Fibroblast of villous mesenchyme (primary cell): Measurements from ENCODE around the gene SLC18A2. TPM values are rescaled to one million over a fixed set of nuclear protein-coding genes. Genes with fewer than 3 reads are reported as not detected.
"Not testable (repeated sequence)": the region's sequence is repeated elsewhere in the genome, so short reads cannot be mapped to it uniquely, and the experiment has no call there.

ENCODE experiments used
- DNase-seq: peaks from one replicate; pipeline ENCODE4 v3.0.0-alpha.2; 2010; ENCODE audit warnings: low read depth
- H3K4me3 ChIP-seq: 2 replicates; pipeline ENCODE4 v1.5.1; 2011; ENCODE audit warnings: low read depth, mild to moderate bottlenecking, low read length
- CTCF ChIP-seq: IDR thresholded peaks from 2 replicates; pipeline ENCODE4 v1.5.1; 2012; ENCODE audit warnings: low read depth, mild to moderate bottlenecking, low read length; ENCODE audit not compliant: insufficient read depth
- total RNA-seq: library from RNA; depleted of rRNA; stranded (reverse); fragments of >200 nt; gene quantifications from 2 replicates; pipeline ENCODE4 v1.2.3, GENCODE V29; 2012

The SLC18A2 gene
- total RNA-seq, 1 donor = under 0.01 TPM

DNA sequence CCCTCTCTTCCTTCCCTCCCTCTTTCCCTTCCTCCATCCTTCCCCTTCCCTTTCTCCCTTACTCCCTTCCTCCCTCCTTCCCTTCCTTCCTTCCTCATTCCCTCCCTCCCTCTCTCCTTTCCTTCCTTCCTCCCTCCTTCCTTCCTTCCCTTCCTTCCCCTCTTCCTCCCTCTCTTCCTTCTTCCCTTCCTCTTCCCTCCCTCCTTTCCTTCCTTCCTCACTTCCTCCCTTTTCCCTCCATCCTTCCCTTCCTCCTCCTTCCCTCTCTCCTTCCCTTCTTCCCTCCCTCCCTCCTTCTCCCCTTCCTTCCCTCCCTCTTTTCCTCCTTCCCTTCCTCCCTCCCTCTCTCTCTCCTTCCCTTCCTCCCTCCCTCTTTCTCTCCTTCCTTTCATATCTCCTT lies 12.7 kb upstream of the SLC18A2 start:
- no peak overlapping the region for H3K4me3 ChIP-seq
- TF ChIP-seq CTCF = no peak
- no peak for DNase-seq

DNA sequence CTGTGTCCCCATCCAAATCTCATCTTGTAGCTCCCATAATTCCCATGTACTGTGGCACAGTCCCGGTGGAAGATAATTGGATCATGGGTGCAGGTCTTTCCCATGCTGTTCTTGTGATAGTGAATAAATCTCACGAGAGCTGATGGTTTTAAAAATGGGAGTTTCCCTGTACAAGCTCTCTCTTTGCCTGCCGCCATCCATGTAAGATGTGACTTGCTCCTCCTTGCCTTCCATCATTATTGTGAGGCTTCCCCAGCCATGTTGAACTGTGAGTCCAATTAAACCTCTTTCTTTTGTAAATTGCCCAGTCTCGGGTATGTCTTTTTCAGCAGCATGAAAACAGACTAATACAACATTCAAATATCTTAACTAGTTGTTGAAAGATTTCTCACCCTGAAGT lies 10.8 kb upstream of the SLC18A2 start:
- DNase-seq = not testable (repeated sequence)

GRCh38 chr10:117237401-117237991 lies 3.4 kb upstream of the SLC18A2 start:
- no peak overlapping the region for H3K4me3 ChIP-seq
- no peak for TF ChIP-seq CTCF
- no peak for DNase-seq

More for the DNA sequence above, 10.8 kb upstream of the SLC18A2 start:
- not testable (repeated sequence) for H3K4me3 ChIP-seq

GRCh38 chr10:117239051-117239450 lies 1.9 kb upstream of the SLC18A2 start:
- DNase-seq = no peak
- H3K4me3 ChIP-seq = no peak overlapping the region
- TF ChIP-seq CTCF = no peak

GRCh38 chr10:117239721-117240620 lies 943 bp upstream of the SLC18A2 start:
- DNase-seq = no peak
- TF ChIP-seq CTCF = no peak
- no peak overlapping the region for H3K4me3 ChIP-seq

DNA sequence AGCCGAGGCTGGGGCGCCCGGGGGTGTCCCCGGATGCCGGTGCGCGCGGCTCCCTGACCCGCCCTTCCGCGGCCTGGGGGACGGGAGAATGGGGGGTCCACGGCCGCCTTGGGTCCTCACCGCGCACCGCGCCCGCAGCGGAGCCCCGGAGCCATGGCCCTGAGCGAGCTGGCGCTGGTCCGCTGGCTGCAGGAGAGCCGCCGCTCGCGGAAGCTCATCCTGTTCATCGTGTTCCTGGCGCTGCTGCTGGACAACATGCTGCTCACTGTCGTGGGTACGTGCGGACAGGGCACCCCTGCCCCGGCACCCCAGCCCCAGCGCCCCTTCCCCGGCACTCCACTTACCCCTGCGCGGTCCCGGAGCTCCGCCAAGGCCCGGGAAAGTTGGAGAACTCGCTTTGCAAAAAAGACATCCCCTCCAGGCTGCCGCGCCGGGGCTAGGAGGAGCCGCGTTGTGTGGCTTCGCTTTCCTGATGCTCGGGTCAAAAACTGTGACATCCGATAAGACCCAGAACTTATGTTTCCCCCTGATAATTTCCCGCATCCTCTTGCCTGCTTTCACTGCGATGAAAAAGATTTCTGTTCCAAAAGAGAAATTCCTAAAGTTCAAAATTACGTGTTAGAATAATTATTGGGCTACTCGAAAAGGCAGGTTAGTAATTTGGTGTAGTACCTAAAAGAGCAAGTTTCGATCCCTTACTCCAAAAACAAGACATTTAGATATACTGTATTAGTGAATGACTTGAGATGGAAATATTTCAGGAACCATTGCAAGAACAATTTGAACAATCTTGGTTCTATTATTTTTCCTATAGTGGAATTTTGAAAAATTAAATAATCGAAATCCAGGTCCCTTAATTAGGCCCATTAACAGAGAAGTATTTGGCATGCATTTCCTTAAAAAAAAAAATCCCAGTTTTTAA lies 888 bp downstream of the SLC18A2 start:
- H3K4me3 ChIP-seq = no peak overlapping the region
- no peak for TF ChIP-seq CTCF
- DNase-seq = peak; percentile 5

DNA sequence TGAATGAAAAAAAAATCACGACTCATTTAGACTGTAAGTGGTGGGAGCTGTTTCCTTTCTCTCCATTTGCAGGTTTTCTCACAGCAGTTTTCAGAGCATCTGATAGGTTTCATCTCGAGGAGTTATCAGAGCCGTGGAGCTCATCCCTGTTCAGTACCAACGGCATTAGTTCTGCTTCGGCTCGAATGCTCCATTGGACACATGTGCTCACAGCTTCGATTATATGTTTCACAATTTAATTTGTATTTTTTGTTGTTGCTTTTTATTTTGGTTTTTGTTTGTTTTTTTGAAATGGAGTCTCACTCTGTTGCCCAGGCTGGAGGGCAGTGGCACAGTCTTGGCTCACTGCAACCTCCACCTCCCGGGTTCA lies 1.5 kb downstream of the SLC18A2 start:
- TF ChIP-seq CTCF = no peak
- DNase-seq = no peak
- no peak overlapping the region for H3K4me3 ChIP-seq
